Caco-2 (cell line): ENCODE measurements around the gene ANKFY1. TPM values are rescaled to one million over a fixed set of nuclear protein-coding genes. Genes with fewer than 3 reads are reported as not detected.
"Not testable (repeated sequence)": the region's sequence is repeated elsewhere in the genome, so short reads cannot be mapped to it uniquely, and the experiment has no call there.

Experiments used
- BruUV-seq: library from RNA; stranded (reverse); fragments of 400-500 nt; replicated peaks from 2 replicates; lab custom pipeline; 2021; lab: Mats Ljungman, UMichigan
- CTCF ChIA-PET: fragments of 300-600 bp; sonication (Branson Sonifier 250); formaldehyde crosslinking; loops from one replicate; lab custom pipeline; 2022; ENCODE audit warnings: antibody characterized with exemption; lab: Charles Lee
- POLR2A ChIA-PET: fragments of 300-600 bp; sonication (Branson Sonifier 250); formaldehyde crosslinking; loops from one replicate; lab custom pipeline; 2022; ENCODE audit warnings: antibody characterized with exemption; lab: Charles Lee
- DNase-seq, 2 experiments: peaks; one replicate each; pipeline versions ENCODE4 v3.0.0 to v3.0.0-alpha.2; 2020 to 2022
- H3K27me3 ChIP-seq: replicated peaks from 2 replicates; pipeline ENCODE4 v1.6.0; 2011; ENCODE audit warnings: low read length; ENCODE audit not compliant: control insufficient read depth, insufficient read depth
- H3K36me3 ChIP-seq: 2 replicates; pipeline ENCODE4 v1.5.1; 2011; ENCODE audit warnings: low read length; ENCODE audit not compliant: control insufficient read depth, insufficient read depth
- H3K4me1 ChIP-seq: fragments of 250-450 bp; sonication (Bioruptor Pico); 2 replicates; pipeline ENCODE4 v1.5.1; 2020; ENCODE audit warnings: mild to moderate bottlenecking
- H3K4me3 ChIP-seq: 2 replicates; pipeline ENCODE4 v1.5.1; 2011; ENCODE audit warnings: low read depth, mild to moderate bottlenecking, control low read depth, low read length
- H3K9me3 ChIP-seq: fragments of 250-450 bp; sonication (Bioruptor Pico); 2 replicates; pipeline ENCODE4 v1.5.1; 2020; ENCODE audit warnings: mild to moderate bottlenecking, moderate library complexity
- H3K27ac Mint-ChIP-seq: one replicate; pipeline ENCODE4 v1.8.0; 2022; ENCODE audit warnings: mixed read lengths; ENCODE audit not compliant: unreplicated experiment
- H3K27me3 Mint-ChIP-seq: one replicate; pipeline ENCODE4 v1.8.0; 2022; ENCODE audit warnings: mixed read lengths; ENCODE audit not compliant: insufficient read depth, unreplicated experiment
- H3K36me3 Mint-ChIP-seq: one replicate; pipeline ENCODE4 v1.8.0; 2022; ENCODE audit warnings: mild to moderate bottlenecking, mixed read lengths; ENCODE audit not compliant: insufficient read depth, unreplicated experiment
- H3K4me1 Mint-ChIP-seq: one replicate; pipeline ENCODE4 v1.8.0; 2022; ENCODE audit warnings: low read depth, mixed read lengths; ENCODE audit not compliant: unreplicated experiment
- H3K4me3 Mint-ChIP-seq: one replicate; pipeline ENCODE4 v1.8.0; 2022; ENCODE audit warnings: mild to moderate bottlenecking, moderate library complexity, mixed read lengths; ENCODE audit not compliant: unreplicated experiment
- H3K9me3 Mint-ChIP-seq: one replicate; pipeline ENCODE4 v1.8.0; 2022; ENCODE audit warnings: mixed read lengths; ENCODE audit not compliant: unreplicated experiment
- intact Hi-C: fragments of 100-400 bp; cut with micrococcal nuclease; formaldehyde crosslinking; loops from one replicate; pipeline ENCODE4 v1.10.0; 2022; ENCODE audit not compliant: unreplicated experiment
- total RNA-seq: library from RNA; stranded (reverse); gene quantifications from 2 replicates; pipeline ENCODE4 v1.2.3, GENCODE V29; 2022
- TF ChIP-seq, protein P1 (sequence below), 2 experiments: fragments of 200-600 bp in 1 of 2; IDR thresholded peaks; 1 replicate in 1 of 2; 2 replicates in 1 of 2; pipeline versions ENCODE4 v1.5.1 to v1.8.0; 2011 to 2022; ENCODE audit warnings: antibody characterized with exemption in 1 of 2, control low read depth in 1 of 2, inconsistent platforms in 1 of 2, low read depth in 1 of 2, low read length in 1 of 2, mild to moderate bottlenecking in 1 of 2, moderate library complexity in 1 of 2; ENCODE audit not compliant: insufficient read depth in 1 of 2, severe bottlenecking in 1 of 2, unreplicated experiment in 1 of 2

The ANKFY1 gene
- total RNA-seq, 1 experiment from 2014 or later = 25.0 TPM

DNA sequence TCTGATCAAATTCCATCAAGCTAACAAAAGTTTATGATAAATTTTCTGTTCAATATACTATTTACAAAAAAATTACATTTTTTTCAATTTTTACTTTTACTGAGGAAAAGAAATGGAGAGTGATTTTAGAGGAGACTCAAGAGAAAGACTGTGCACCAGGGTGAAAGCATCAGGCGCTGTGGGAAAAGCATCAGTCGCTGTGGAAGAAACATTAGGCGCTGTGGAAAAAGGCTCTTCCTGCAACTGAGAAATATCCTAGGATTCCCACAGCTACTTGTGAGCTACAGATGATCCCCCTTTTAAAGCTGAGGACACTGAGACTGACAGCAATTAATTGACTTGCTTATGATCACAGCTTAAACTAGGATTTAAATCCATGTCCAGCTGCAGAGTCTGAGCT, 4.9 kb downstream of the ANKFY1 start:
- Histone ChIP-seq H3K9me3 (no peaks in the 10 kb centered on the region), H3K4me3 (no peak overlapping the region), H3K36me3 (no peaks in the 10 kb centered on the region), H3K4me1 (no peaks in the 10 kb centered on the region), H3K27me3 (no peaks in the 10 kb centered on the region)
- H3K36me3 Mint-ChIP-seq = peaks cover 10% of the 10 kb centered on the region
- no peak for DNase-seq
- peaks cover 9% of the 10 kb centered on the region for H3K4me1 Mint-ChIP-seq
- no TSS peak for BruUV-seq
- no peaks in the 10 kb centered on the region for H3K9me3 Mint-ChIP-seq
- TF ChIP-seq, protein P1, sequence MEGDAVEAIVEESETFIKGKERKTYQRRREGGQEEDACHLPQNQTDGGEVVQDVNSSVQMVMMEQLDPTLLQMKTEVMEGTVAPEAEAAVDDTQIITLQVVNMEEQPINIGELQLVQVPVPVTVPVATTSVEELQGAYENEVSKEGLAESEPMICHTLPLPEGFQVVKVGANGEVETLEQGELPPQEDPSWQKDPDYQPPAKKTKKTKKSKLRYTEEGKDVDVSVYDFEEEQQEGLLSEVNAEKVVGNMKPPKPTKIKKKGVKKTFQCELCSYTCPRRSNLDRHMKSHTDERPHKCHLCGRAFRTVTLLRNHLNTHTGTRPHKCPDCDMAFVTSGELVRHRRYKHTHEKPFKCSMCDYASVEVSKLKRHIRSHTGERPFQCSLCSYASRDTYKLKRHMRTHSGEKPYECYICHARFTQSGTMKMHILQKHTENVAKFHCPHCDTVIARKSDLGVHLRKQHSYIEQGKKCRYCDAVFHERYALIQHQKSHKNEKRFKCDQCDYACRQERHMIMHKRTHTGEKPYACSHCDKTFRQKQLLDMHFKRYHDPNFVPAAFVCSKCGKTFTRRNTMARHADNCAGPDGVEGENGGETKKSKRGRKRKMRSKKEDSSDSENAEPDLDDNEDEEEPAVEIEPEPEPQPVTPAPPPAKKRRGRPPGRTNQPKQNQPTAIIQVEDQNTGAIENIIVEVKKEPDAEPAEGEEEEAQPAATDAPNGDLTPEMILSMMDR (IDR thresholded peaks at IDR 0.05; ENCODE audit: insufficient read depth in 1 of 2, low read depth in 1 of 2, low read length in 1 of 2, severe bottlenecking in 1 of 2, unreplicated experiment in 1 of 2) = no peak
- ChIA-PET CTCF (no interaction called here), POLR2A (no interaction called here)
- H3K4me3 Mint-ChIP-seq = no peak overlapping the region
- intact Hi-C loops = no loop called here
- no peak overlapping the region for H3K27ac Mint-ChIP-seq
- H3K27me3 Mint-ChIP-seq = no peaks in the 10 kb centered on the region

DNA sequence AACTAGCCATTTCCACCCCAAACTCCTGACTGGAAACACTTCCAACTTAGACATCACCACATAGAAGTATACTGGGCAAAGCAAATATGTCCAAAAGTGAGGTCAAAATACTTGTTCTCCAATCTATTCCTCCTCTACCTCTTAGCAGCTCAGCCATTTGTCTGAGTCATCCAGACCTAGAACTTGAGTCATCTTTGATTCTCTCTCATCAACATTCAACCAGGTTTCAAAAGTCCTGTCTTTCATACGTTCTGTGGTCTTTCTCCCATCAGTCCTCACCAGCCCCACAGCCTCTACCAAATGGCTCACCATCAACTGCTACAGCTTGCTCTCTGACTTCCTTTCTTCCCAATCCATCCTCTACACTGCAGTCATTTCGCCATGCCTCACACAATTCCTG, 6.8 kb downstream of the ANKFY1 start:
- Histone ChIP-seq H3K4me1 (no peaks in the 10 kb centered on the region), H3K36me3 (no peaks in the 10 kb centered on the region), H3K4me3 (no peak overlapping the region), H3K9me3 (no peaks in the 10 kb centered on the region), H3K27me3 (no peaks in the 10 kb centered on the region)
- POLR2A ChIA-PET = no interaction called here
- Mint-ChIP-seq H3K36me3 (peaks cover 13% of the 10 kb centered on the region), H3K27me3 (no peaks in the 10 kb centered on the region), H3K27ac (no peak overlapping the region), H3K4me1 (peaks cover 8% of the 10 kb centered on the region), H3K4me3 (no peak overlapping the region), H3K9me3 (no peaks in the 10 kb centered on the region)
- no TSS peak for BruUV-seq
- no peak for DNase-seq
- intact Hi-C loops = no loop called here
- TF ChIP-seq, protein P1 (IDR thresholded peaks at IDR 0.05; ENCODE audit: insufficient read depth in 1 of 2, low read depth in 1 of 2, low read length in 1 of 2, severe bottlenecking in 1 of 2, unreplicated experiment in 1 of 2) = no peak
- CTCF ChIA-PET = no interaction called here

DNA sequence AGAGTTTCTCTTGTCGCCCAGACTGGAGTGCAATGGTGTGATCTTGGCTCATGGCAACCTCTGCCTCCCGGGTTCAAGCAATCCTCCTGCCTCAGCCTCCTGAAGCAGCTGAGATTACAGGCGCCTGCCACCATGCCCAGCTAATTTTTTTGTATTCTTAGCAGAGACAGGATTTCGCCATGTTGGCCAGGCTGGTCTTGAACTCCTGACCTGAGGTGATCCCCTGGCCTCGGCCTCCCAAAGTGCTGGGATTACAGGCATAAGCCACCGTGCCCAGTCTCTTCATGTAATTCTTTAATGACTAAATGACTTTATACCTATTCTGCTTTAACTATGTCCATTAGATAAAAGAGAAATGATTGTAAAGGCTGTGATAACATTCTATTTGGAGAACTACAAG, 8.5 kb downstream of the ANKFY1 start:
- intact Hi-C loops, H3K4me1 ChIP-seq, H3K36me3 ChIP-seq, BruUV-seq, H3K4me1 Mint-ChIP-seq, H3K4me3 ChIP-seq, H3K9me3 ChIP-seq, DNase-seq, H3K27me3 ChIP-seq, H3K4me3 Mint-ChIP-seq, H3K27ac Mint-ChIP-seq, H3K27me3 Mint-ChIP-seq, H3K9me3 Mint-ChIP-seq: not testable (repeated sequence)
- peaks cover 13% of the 10 kb centered on the region for H3K36me3 Mint-ChIP-seq
- ChIA-PET CTCF (interaction anchor here (0.7 kb wide), 1 partner anchor 158 kb away, joined by 6 read pairs; no protein-coding TSS in a partner anchor), POLR2A (interaction anchor here (1.0 kb wide), 1 partner anchor 111 kb away, joined by 5 read pairs; no protein-coding TSS in a partner anchor)

GRCh38 chr17:4250887-4251286, 12.9 kb downstream of the ANKFY1 start:
- ChIA-PET CTCF (no interaction called here), POLR2A (interaction anchor here (0.6 kb wide), 1 partner anchor 12 kb away, joined by 4 read pairs; no protein-coding TSS in a partner anchor)
- no TSS peak for BruUV-seq
- peaks cover 29% of the 10 kb centered on the region for H3K4me1 ChIP-seq
- peaks cover 19% of the 10 kb centered on the region for H3K4me1 Mint-ChIP-seq
- intact Hi-C loops = no loop called here
- H3K9me3 ChIP-seq = no peaks in the 10 kb centered on the region
- peaks cover 11% of the 10 kb centered on the region for H3K36me3 Mint-ChIP-seq
- no peaks in the 10 kb centered on the region for H3K27me3 Mint-ChIP-seq
- H3K4me3 Mint-ChIP-seq = no peak overlapping the region
- H3K9me3 Mint-ChIP-seq = no peaks in the 10 kb centered on the region
- H3K36me3 ChIP-seq = no peaks in the 10 kb centered on the region
- TF ChIP-seq, protein P1 (IDR thresholded peaks at IDR 0.05; ENCODE audit: insufficient read depth in 1 of 2, low read depth in 1 of 2, low read length in 1 of 2, severe bottlenecking in 1 of 2, unreplicated experiment in 1 of 2) = no peak
- H3K27me3 ChIP-seq = no peaks in the 10 kb centered on the region
- no peak overlapping the region for H3K4me3 ChIP-seq
- DNase-seq = no peak
- H3K27ac Mint-ChIP-seq = no peak overlapping the region
